HFFc6 (cell line): ENCODE results near the gene STOML1. TPM values are rescaled to one million over a fixed set of nuclear protein-coding genes. Genes with fewer than 3 reads are reported as not detected.
A peak's percentile ranks its signal among the peaks of the same experiment; 100 is the strongest.

Experiments
- DNase-seq: peaks from one replicate; pipeline ENCODE4 v3.0.0-alpha.2; 2018
- H3K27ac Mint-ChIP-seq: 2 replicates; pipeline ENCODE4 v1.8.0; 2020; ENCODE audit warnings: mild to moderate bottlenecking, mixed read lengths
- H3K27me3 Mint-ChIP-seq: 2 replicates; pipeline ENCODE4 v1.8.0; 2021; ENCODE audit warnings: mild to moderate bottlenecking, moderate library complexity, mixed read lengths; ENCODE audit not compliant: insufficient read depth
- H3K36me3 Mint-ChIP-seq: 2 replicates; pipeline ENCODE4 v1.8.0; 2021; ENCODE audit warnings: low read depth, mixed read lengths
- H3K4me1 Mint-ChIP-seq: 2 replicates; pipeline ENCODE4 v1.8.0; 2020; ENCODE audit warnings: low read depth, mixed read lengths
- H3K4me3 Mint-ChIP-seq: 2 replicates; pipeline ENCODE4 v1.8.0; 2020; ENCODE audit warnings: mild to moderate bottlenecking, moderate library complexity, mixed read lengths
- H3K9me3 Mint-ChIP-seq: 2 replicates; pipeline ENCODE4 v1.8.0; 2020; ENCODE audit warnings: mild to moderate bottlenecking, mixed read lengths
- CTCF ChIP-seq: fragments of 200-600 bp; sonication (generic); IDR thresholded peaks from 2 replicates; pipeline ENCODE4 v1.5.0; 2021; ENCODE audit warnings: antibody characterized with exemption, mild to moderate bottlenecking
- total RNA-seq, 6 experiments: library from RNA; stranded (reverse); fragmentation: NEBNext Ultra II Directional; extraction: Animal tissue kit (Norgen Biotek cat#: 25700); gene quantifications; 2 replicates in 1 of 6; 3 replicates in 5 of 6; pipeline ENCODE4 v1.2.3, GENCODE V29; 2021

Gene STOML1
- total RNA-seq, 6 experiments from 2014 or later: 21.4 to 30.6 (median 24.7) TPM

GRCh38 chr15:73988445-73988969, 3.6 kb downstream of the STOML1 start:
- Mint-ChIP-seq H3K4me1 (peaks cover 82% of the 10 kb centered on the region), H3K27ac (peak overlapping the region; percentile 86), H3K4me3 (no peak overlapping the region), H3K9me3 (no peaks in the 10 kb centered on the region), H3K36me3 (peaks cover 8% of the 10 kb centered on the region; the same call in 1 of the 2 replicates), H3K27me3 (no peaks in the 10 kb centered on the region; the same call in 1 of the 2 replicates)
- TF ChIP-seq CTCF: no peak
- no peak for DNase-seq

- Mint-ChIP-seq H3K27ac (peak overlapping the region; percentile 61), H3K4me1 (peaks cover 89% of the 10 kb centered on the region), H3K36me3 (peaks cover 8% of the 10 kb centered on the region; the same call in 1 of the 2 replicates), H3K4me3 (no peak overlapping the region), H3K27me3 (no peaks in the 10 kb centered on the region; the same call in 1 of the 2 replicates), H3K9me3 (no peaks in the 10 kb centered on the region)
- TF ChIP-seq CTCF: no peak
- DNase-seq: no peak
These were observed 4.2 kb downstream of the STOML1 start for GRCh38 chr15:73987681-73988444.

- no peaks in the 10 kb centered on the region for H3K9me3 Mint-ChIP-seq
- peak overlapping the region; percentile 61; the same call in 1 of the 2 replicates for H3K27ac Mint-ChIP-seq
- no peaks in the 10 kb centered on the region; the same call in 1 of the 2 replicates for H3K27me3 Mint-ChIP-seq
- no peak overlapping the region for H3K4me3 Mint-ChIP-seq
- no peak for DNase-seq
- TF ChIP-seq CTCF: no peak
- peaks cover 89% of the 10 kb centered on the region for H3K4me1 Mint-ChIP-seq
- H3K36me3 Mint-ChIP-seq: peaks cover 8% of the 10 kb centered on the region; the same call in 1 of the 2 replicates
These were observed 4.8 kb downstream of the STOML1 start for GRCh38 chr15:73987250-73987649.

GRCh38 chr15:73986776-73987056, 5.4 kb downstream of the STOML1 start:
- Mint-ChIP-seq H3K4me3 (no peak overlapping the region), H3K27me3 (no peaks in the 10 kb centered on the region; the same call in 1 of the 2 replicates), H3K36me3 (peaks cover 8% of the 10 kb centered on the region; the same call in 1 of the 2 replicates), H3K4me1 (peaks cover 94% of the 10 kb centered on the region), H3K9me3 (no peaks in the 10 kb centered on the region), H3K27ac (no peak overlapping the region)
- no peak for DNase-seq
- no peak; the same call in 1 of the 2 replicates for TF ChIP-seq CTCF

GRCh38 chr15:73986055-73986775, 5.9 kb downstream of the STOML1 start:
- H3K4me1 Mint-ChIP-seq: peaks cover 95% of the 10 kb centered on the region
- H3K4me3 Mint-ChIP-seq: no peak overlapping the region
- H3K9me3 Mint-ChIP-seq: no peaks in the 10 kb centered on the region
- no peak overlapping the region for H3K27ac Mint-ChIP-seq
- peaks cover 8% of the 10 kb centered on the region; the same call in 1 of the 2 replicates for H3K36me3 Mint-ChIP-seq
- DNase-seq: no peak
- peaks cover 1% of the 10 kb centered on the region for H3K27me3 Mint-ChIP-seq
- no peak for TF ChIP-seq CTCF
